DOHH2 (cell line): ENCODE measurements around the gene RPA1.

Experiments
- EZH2phosphoT487 ChIP-seq: fragments of 200-600 bp; sonication (generic); IDR thresholded peaks from 2 replicates; pipeline ENCODE4 v1.6.1; 2017; ENCODE audit warnings: borderline replicate concordance, mild to moderate bottlenecking, antibody characterized with exemption, low read length, moderate library complexity, mixed read lengths
- TF ChIP-seq, protein P1 (sequence below): fragments of 200-600 bp; sonication (generic); IDR thresholded peaks from one replicate; pipeline ENCODE4 v1.5.1; 2014; ENCODE audit warnings: antibody characterized with exemption, mild to moderate bottlenecking, low read depth, low read length; ENCODE audit not compliant: poor library complexity, severe bottlenecking

DNA sequence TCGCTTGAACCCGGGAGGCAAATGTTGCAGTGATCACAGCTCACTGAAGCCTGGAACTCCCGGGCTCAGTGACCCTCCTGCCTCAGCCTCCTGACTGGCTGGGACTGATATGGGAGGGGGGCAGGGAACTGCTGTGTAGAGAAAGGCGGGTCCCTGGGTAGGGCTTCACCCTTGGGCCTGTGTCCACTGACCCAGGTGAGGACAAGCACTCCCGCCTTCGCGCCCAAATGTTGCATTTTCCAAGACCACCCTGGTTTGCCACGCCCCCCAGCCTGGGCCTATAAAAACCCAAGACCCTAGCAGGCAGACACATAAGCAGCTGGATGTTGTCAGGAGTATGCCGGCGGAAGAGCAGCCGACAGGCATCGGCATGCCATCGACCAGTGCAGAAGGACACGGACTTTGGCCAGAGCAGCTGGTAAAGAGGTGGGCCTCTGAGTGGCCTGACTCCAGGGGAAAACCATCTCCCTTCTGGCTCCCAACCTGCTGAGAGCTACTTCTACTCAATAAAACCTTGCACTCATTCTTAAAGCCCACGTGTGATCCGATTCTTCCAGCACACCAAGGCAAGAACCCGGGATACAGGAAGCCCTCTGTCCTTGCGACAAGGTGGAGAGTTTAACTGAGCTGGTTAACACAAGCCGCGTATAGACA, 19.2 kb upstream of the RPA1 start:
- TF ChIP-seq, protein P1, sequence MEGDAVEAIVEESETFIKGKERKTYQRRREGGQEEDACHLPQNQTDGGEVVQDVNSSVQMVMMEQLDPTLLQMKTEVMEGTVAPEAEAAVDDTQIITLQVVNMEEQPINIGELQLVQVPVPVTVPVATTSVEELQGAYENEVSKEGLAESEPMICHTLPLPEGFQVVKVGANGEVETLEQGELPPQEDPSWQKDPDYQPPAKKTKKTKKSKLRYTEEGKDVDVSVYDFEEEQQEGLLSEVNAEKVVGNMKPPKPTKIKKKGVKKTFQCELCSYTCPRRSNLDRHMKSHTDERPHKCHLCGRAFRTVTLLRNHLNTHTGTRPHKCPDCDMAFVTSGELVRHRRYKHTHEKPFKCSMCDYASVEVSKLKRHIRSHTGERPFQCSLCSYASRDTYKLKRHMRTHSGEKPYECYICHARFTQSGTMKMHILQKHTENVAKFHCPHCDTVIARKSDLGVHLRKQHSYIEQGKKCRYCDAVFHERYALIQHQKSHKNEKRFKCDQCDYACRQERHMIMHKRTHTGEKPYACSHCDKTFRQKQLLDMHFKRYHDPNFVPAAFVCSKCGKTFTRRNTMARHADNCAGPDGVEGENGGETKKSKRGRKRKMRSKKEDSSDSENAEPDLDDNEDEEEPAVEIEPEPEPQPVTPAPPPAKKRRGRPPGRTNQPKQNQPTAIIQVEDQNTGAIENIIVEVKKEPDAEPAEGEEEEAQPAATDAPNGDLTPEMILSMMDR: no peak
- no peak for TF ChIP-seq EZH2phosphoT487
